ENCODE measurements around the gene LTBR. TPM values are rescaled to one million over a fixed set of nuclear protein-coding genes. Genes with fewer than 3 reads are reported as not detected.

The LTBR gene
- total RNA-seq, 4 donors from 2014 or later: 28.1 to 116 (median 83.5) TPM

DNA sequence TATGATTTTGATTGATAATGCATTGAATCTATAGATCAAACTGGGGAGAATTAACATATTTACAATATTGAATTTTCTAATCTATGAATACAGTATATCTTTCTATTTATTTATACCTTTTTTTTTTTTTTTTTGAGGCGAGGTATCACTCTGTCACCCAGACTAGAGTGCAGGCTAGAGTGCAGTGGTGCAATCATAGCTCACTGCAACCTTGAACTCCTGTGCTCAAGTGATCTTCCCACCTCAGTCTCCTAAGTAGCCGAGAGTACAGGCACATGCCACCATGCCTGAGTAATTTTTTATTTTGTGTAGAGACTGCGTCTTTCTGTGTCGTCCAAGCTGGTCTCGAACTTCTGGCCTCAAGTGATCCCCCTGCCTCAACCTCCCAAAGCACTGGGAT lies 20.4 kb downstream of the LTBR start:
- Histone ChIP-seq H3K27ac (no peak overlapping the region), H3K4me3 (no peak overlapping the region), H3K4me1 (no peaks in the 10 kb centered on the region), H3K36me3 (no peaks in the 10 kb centered on the region), H3K27me3 (no peaks in the 10 kb centered on the region), H3K9me3 (no peaks in the 10 kb centered on the region)
- TF ChIP-seq, protein P1, sequence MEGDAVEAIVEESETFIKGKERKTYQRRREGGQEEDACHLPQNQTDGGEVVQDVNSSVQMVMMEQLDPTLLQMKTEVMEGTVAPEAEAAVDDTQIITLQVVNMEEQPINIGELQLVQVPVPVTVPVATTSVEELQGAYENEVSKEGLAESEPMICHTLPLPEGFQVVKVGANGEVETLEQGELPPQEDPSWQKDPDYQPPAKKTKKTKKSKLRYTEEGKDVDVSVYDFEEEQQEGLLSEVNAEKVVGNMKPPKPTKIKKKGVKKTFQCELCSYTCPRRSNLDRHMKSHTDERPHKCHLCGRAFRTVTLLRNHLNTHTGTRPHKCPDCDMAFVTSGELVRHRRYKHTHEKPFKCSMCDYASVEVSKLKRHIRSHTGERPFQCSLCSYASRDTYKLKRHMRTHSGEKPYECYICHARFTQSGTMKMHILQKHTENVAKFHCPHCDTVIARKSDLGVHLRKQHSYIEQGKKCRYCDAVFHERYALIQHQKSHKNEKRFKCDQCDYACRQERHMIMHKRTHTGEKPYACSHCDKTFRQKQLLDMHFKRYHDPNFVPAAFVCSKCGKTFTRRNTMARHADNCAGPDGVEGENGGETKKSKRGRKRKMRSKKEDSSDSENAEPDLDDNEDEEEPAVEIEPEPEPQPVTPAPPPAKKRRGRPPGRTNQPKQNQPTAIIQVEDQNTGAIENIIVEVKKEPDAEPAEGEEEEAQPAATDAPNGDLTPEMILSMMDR (IDR thresholded peaks at IDR 0.05): no peak
- no peak for TF ChIP-seq POLR2A (IDR thresholded peaks at IDR 0.05)
- intact Hi-C loops (cut with DNase I; ENCODE audit: low total_unique reads): no loop called here
- no peak for DNase-seq

DNA sequence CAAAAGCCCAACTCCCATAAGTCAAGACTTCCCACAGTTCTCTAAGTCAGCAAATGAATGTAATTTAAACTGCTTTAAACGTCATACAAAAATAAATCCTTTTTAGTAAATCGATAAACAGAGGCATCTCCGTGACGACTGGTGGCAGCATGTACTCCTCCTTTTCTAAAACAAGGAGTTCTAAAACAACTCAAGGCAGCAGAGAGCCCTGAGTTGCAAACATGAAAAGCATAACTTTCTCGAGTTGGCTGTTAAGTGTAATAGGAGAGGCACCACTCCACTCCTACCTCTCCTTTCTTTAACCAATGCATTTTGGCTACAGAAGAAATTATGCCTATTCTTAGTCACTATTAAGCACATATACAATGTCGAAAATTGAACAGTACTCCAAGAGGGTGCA lies 22.0 kb downstream of the LTBR start:
- intact Hi-C loops (cut with DNase I; ENCODE audit: low total_unique reads): no loop called here
- Histone ChIP-seq H3K36me3 (no peaks in the 10 kb centered on the region), H3K4me1 (no peaks in the 10 kb centered on the region), H3K4me3 (no peak overlapping the region), H3K27ac (peak overlapping the region in 1 of 2 donors; percentile 75), H3K27me3 (no peaks in the 10 kb centered on the region), H3K9me3 (no peaks in the 10 kb centered on the region)
- no peak for TF ChIP-seq POLR2A (IDR thresholded peaks at IDR 0.05)
- TF ChIP-seq, protein P1 (IDR thresholded peaks at IDR 0.05): no peak
- no peak for DNase-seq

DNA sequence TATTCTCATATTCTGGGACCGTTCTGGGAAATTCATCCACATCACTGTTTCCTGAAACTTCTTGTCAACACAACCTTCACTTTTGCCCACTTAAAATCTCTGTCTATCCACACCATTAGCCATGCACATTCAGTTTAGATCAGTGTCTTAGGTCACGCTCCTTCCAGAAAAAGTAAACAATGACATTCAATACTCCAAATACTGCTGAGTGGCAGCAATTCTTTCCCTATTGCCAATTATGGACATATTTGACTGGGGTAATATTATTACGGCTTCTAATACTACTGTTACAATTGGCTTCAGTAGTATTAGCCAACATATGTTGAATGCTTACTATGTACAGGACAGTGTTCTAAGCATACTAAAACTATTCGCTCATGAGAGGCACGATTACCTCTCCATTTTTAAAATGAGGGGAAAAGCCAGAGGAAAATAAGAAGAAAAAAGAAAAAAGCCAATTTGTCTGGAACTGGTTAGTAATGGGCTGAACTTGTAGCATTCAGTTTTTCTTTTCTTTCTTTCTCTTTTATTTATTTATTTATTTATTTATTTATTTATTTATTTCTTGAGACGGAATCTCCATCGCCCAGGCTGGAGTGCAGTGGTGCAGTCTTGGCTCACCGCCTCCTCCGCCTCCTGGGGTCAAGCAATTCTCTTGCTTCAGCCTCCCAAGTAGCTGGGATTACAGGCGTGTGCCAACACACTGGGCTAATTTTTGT lies 23.4 kb downstream of the LTBR start:
- H3K9me3 ChIP-seq: no peaks in the 10 kb centered on the region
- H3K4me3 ChIP-seq: no peak overlapping the region
- no peak overlapping the region for H3K27ac ChIP-seq
- no peaks in the 10 kb centered on the region for H3K36me3 ChIP-seq
- H3K27me3 ChIP-seq: no peaks in the 10 kb centered on the region
- H3K4me1 ChIP-seq: no peaks in the 10 kb centered on the region
- TF ChIP-seq, protein P1 (IDR thresholded peaks at IDR 0.05): no peak
- TF ChIP-seq POLR2A (IDR thresholded peaks at IDR 0.05): no peak
- intact Hi-C loops (cut with DNase I; ENCODE audit: low total_unique reads): no loop called here
- DNase-seq: no peak

DNA sequence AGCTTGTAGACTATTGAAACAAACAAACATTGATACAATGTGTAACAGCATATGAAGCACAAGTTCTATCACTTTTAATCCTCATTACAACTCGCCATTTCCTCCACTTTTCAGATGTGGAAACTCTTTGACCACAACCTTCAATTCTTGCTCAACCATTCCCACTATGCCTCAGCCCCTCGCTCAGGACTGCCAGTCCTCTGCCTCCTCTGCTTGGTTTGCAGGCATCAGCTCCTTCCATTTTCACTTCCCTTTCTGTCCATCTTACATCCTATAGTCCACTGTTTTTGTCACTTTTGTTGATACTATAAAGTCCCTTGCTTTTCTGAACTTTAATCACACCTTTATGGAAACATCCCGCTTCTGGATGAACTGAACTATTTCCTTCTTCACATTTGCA lies 32.6 kb downstream of the LTBR start:
- Histone ChIP-seq H3K4me1 (no peaks in the 10 kb centered on the region), H3K4me3 (no peak overlapping the region), H3K9me3 (no peaks in the 10 kb centered on the region), H3K27me3 (no peaks in the 10 kb centered on the region), H3K36me3 (no peaks in the 10 kb centered on the region), H3K27ac (no peak overlapping the region)
- intact Hi-C loops (cut with DNase I; ENCODE audit: low total_unique reads): no loop called here
- no peak for TF ChIP-seq POLR2A (IDR thresholded peaks at IDR 0.05)
- TF ChIP-seq, protein P1 (IDR thresholded peaks at IDR 0.05): no peak
- no peak for DNase-seq

DNA sequence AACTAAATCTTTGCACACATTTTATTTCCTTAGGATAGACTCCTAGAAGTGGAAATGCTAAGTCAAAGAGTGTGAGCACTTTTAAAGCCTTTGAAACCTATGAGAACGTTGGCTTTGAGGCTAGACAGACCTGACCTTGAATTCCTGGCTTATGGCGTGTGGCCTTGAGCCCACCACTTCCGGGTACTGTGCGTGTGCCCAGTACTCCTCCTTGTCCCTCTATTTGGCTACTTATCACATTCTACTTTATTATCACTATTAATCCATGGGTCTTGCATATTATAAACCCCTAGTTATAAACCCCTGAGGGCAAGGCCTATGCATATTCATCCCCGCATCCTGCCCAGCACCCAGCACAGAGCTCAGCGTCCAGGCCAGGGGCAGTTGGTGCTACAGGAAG lies 34.8 kb downstream of the LTBR start:
- intact Hi-C loops (cut with DNase I; ENCODE audit: low total_unique reads): no loop called here
- no peak overlapping the region for H3K27ac ChIP-seq
- H3K4me1 ChIP-seq: no peaks in the 10 kb centered on the region
- H3K9me3 ChIP-seq: no peaks in the 10 kb centered on the region
- H3K36me3 ChIP-seq: no peaks in the 10 kb centered on the region
- no peak for TF ChIP-seq POLR2A (IDR thresholded peaks at IDR 0.05)
- TF ChIP-seq, protein P1 (IDR thresholded peaks at IDR 0.05): no peak
- no peaks in the 10 kb centered on the region for H3K27me3 ChIP-seq
- H3K4me3 ChIP-seq: no peak overlapping the region
- DNase-seq: no peak

Data from uterus (tissue), 4 donors.